NCI-H82 treated with DMSO at 0.1 percent for 48 hours (cell line): Measurements from ENCODE around the gene GRAMD1B.

Experiments used
- DNase-seq: peaks from one replicate; lab custom pipeline; 2025; ENCODE audit not compliant: unreplicated experiment; lab: John Stamatoyannopoulos, UW

GRAMD1B gene

GRCh38 chr11:123409456-123410217 is 20.4 kb upstream of the GRAMD1B start:
- DNase-seq, result no peak

GRCh38 chr11:123410218-123410549 is 19.9 kb upstream of the GRAMD1B start:
- no peak for DNase-seq

- no peak for DNase-seq
Measured at GRCh38 chr11:123413636-123414035, 16.4 kb upstream of the GRAMD1B start.

GRCh38 chr11:123416566-123416965 is 13.5 kb upstream of the GRAMD1B start:
- no peak for DNase-seq

GRCh38 chr11:123418351-123419114 is 11.5 kb upstream of the GRAMD1B start:
- DNase-seq, result no peak

- DNase-seq, result no peak
Measured at GRCh38 chr11:123419731-123420452, 10.2 kb upstream of the GRAMD1B start.

- no peak for DNase-seq
Measured at GRCh38 chr11:123421589-123421988, 8.5 kb upstream of the GRAMD1B start.

- no peak for DNase-seq
Measured at GRCh38 chr11:123425367-123425766, 4.7 kb upstream of the GRAMD1B start.

GRCh38 chr11:123426789-123427188 is 3.3 kb upstream of the GRAMD1B start:
- DNase-seq, result no peak

GRCh38 chr11:123427405-123427804 is 2.7 kb upstream of the GRAMD1B start:
- DNase-seq, result no peak

GRCh38 chr11:123428116-123428715 is 1.9 kb upstream of the GRAMD1B start:
- DNase-seq, result no peak

- DNase-seq, result no peak
Measured at GRCh38 chr11:123429336-123429735, 733 bp upstream of the GRAMD1B start.

GRCh38 chr11:123430721-123431497 is 840 bp downstream of the GRAMD1B start:
- no peak for DNase-seq

- DNase-seq, result no peak
Measured at GRCh38 chr11:123431619-123432018, 1.6 kb downstream of the GRAMD1B start.

GRCh38 chr11:123434262-123434661 is 4.2 kb downstream of the GRAMD1B start:
- no peak for DNase-seq

GRCh38 chr11:123434911-123435310 is 4.8 kb downstream of the GRAMD1B start:
- no peak for DNase-seq

- DNase-seq, result no peak
Measured at GRCh38 chr11:123437236-123437979, 7.3 kb downstream of the GRAMD1B start.

GRCh38 chr11:123438131-123438627 is 8.1 kb downstream of the GRAMD1B start:
- DNase-seq, result peak; percentile 16

GRCh38 chr11:123439616-123440015 is 9.5 kb downstream of the GRAMD1B start:
- no peak for DNase-seq

- DNase-seq, result no peak
Measured at GRCh38 chr11:123441161-123441560, 11.1 kb downstream of the GRAMD1B start.
